HepG2 (cell line): ENCODE data around the gene PSMD2. TPM values are rescaled to one million over a fixed set of nuclear protein-coding genes. Genes with fewer than 3 reads are reported as not detected.

ENCODE experiments used
- AGO2 ChIP-seq: fragments of 200-400 bp; formaldehyde crosslinking; optimal IDR thresholded peaks from 2 replicates; pipeline ENCODE3; 2017; ENCODE audit warnings: mild to moderate bottlenecking, low read depth, low read length, moderate library complexity
- CAMTA2 ChIP-seq: sonication (generic); formaldehyde crosslinking; IDR thresholded peaks from 2 replicates; pipeline ENCODE4 v1.4.0; 2020; ENCODE audit warnings: mild to moderate bottlenecking, missing genetic modification reagents, borderline replicate concordance
- CEBPG ChIP-seq: IDR thresholded peaks from 2 replicates; pipeline ENCODE4 v1.6.1; 2016
- FOXA3 ChIP-seq: IDR thresholded peaks from 2 replicates; pipeline ENCODE4 v1.6.1; 2016; ENCODE audit warnings: missing genetic modification reagents, missing compliant biosample characterization
- HMGXB4 ChIP-seq, 2 experiments: sonication (generic) in 1 of 2; formaldehyde crosslinking in 1 of 2; IDR thresholded peaks; 2 replicates each; pipeline versions ENCODE4 v1.4.0 to v1.6.1; 2018 to 2020; ENCODE audit warnings: missing genetic modification reagents in 2 of 2, borderline replicate concordance in 1 of 2, low read depth in 1 of 2, mild to moderate bottlenecking in 1 of 2, missing biosample characterization in 1 of 2
- KIAA2018 ChIP-seq: sonication (generic); formaldehyde crosslinking; IDR thresholded peaks from 2 replicates; pipeline ENCODE4 v1.5.0; 2020; ENCODE audit warnings: mild to moderate bottlenecking, missing genetic modification reagents, borderline replicate concordance
- PBX3 ChIP-seq: sonication (generic); formaldehyde crosslinking; IDR thresholded peaks from 2 replicates; pipeline ENCODE4 v1.8.1; 2023; ENCODE audit warnings: missing genetic modification reagents, inconsistent platforms, borderline replicate concordance
- SALL1 ChIP-seq: sonication (generic); formaldehyde crosslinking; IDR thresholded peaks from 2 replicates; pipeline ENCODE4 v1.8.0; 2022; ENCODE audit warnings: mild to moderate bottlenecking, missing genetic modification reagents
- SIX4 ChIP-seq: sonication (generic); formaldehyde crosslinking; IDR thresholded peaks from 2 replicates; pipeline ENCODE4 v1.4.0; 2020; ENCODE audit warnings: missing genetic modification reagents
- SMAD1 ChIP-seq: sonication (generic); formaldehyde crosslinking; IDR thresholded peaks from 2 replicates; pipeline ENCODE4 v1.4.0; 2020; ENCODE audit warnings: missing genetic modification reagents, low read depth, mild to moderate bottlenecking, borderline replicate concordance
- ZBTB7A ChIP-seq: sonication (generic); formaldehyde crosslinking; IDR thresholded peaks from 2 replicates; pipeline ENCODE4 v1.8.0; 2022; ENCODE audit warnings: mild to moderate bottlenecking, missing genetic modification reagents
- ZNF274 ChIP-seq: sonication (generic); formaldehyde crosslinking; IDR thresholded peaks from 2 replicates; pipeline ENCODE4 v1.5.1; 2020; ENCODE audit warnings: mild to moderate bottlenecking, missing genetic modification reagents
- ZNF329 ChIP-seq: sonication (generic); formaldehyde crosslinking; IDR thresholded peaks from 2 replicates; pipeline ENCODE4 v1.9.0; 2021; ENCODE audit warnings: low read depth, mild to moderate bottlenecking, missing genetic modification reagents
- ZNF670 ChIP-seq: sonication (generic); formaldehyde crosslinking; IDR thresholded peaks from 2 replicates; pipeline ENCODE4 v1.8.0; 2022; ENCODE audit warnings: mild to moderate bottlenecking, missing genetic modification reagents, borderline replicate concordance
- ZNF782 ChIP-seq: sonication (generic); formaldehyde crosslinking; IDR thresholded peaks from 2 replicates; pipeline ENCODE4 v1.4.0; 2020; ENCODE audit warnings: missing genetic modification reagents, mild to moderate bottlenecking, borderline replicate concordance
- ZNF792 ChIP-seq: IDR thresholded peaks from 2 replicates; pipeline ENCODE4 v1.6.1; 2016
- ZSCAN29 ChIP-seq: sonication (generic); formaldehyde crosslinking; conservative IDR thresholded peaks from 2 replicates; pipeline ENCODE4 v1.4.0; 2020; ENCODE audit warnings: mild to moderate bottlenecking, missing genetic modification reagents
- polyA plus RNA-seq, 8 experiments: library from polyadenylated mRNA; depleted of rRNA in 3 of 8; stranded (reverse) in 7 of 8; unstranded in 1 of 8; fragments of >200 nt; fragmentation: Illumina TruSeq in 4 of 8; extraction: Trizol in 4 of 8; gene quantifications; 2 replicates each; pipeline versions ENCODE4 v1.2.1 to v1.2.3, GENCODE V29; 2011 to 2016; ENCODE audit warnings: low read depth in 4 of 8, missing spikeins in 1 of 8, mixed read lengths in 1 of 8; ENCODE audit not compliant: insufficient read depth in 1 of 8
- total RNA-seq, 5 experiments: library from RNA; depleted of rRNA; stranded (reverse); fragments of >200 nt; fragmentation: Illumina TruSeq; extraction: Trizol; gene quantifications; 2 replicates each; pipeline ENCODE4 v1.2.3, GENCODE V29; 2016; ENCODE audit warnings: low read depth in 1 of 5

The PSMD2 gene
- total and polyA plus RNA-seq, 2 of the 13 experiments (the other 11 are each of a cell fraction or from before 2014, with no cell fraction given), result 125 to 200 TPM

- peak; percentile 79; the same call in 1 of the 2 replicates for TF ChIP-seq ZNF670 (CRISPR knock-in tag)
- TF ChIP-seq CAMTA2 (CRISPR knock-in tag), result peak; percentile 40; the same call in 1 of the 2 replicates
- 0 out of 2 replicates have a peak, but pooled peaks have one; percentile 28 for TF ChIP-seq ZBTB7A (CRISPR knock-in tag)
- peak; percentile 28; the same call in 1 of the 2 replicates for TF ChIP-seq FOXA3 (CRISPR knock-in tag)
- TF ChIP-seq SMAD1 (CRISPR knock-in tag), result peak; percentile 33; the same call in 1 of the 2 replicates
- 0 out of 2 replicates have a peak, but pooled peaks have one; percentile 41 for TF ChIP-seq ZSCAN29 (CRISPR knock-in tag)
- TF ChIP-seq ZNF782, result 0 out of 2 replicates have a peak, but pooled peaks have one; percentile 6
- TF ChIP-seq CEBPG (CRISPR knock-in tag), result peak; percentile 63
- 0 out of 2 replicates have a peak, but pooled peaks have one; percentile 52 for TF ChIP-seq SIX4 (CRISPR knock-in tag)
- TF ChIP-seq SALL1 (CRISPR knock-in tag), result peak; percentile 72
- TF ChIP-seq ZNF329, result 0 out of 2 replicates have a peak, but pooled peaks have one; percentile 4
- no peak for TF ChIP-seq KIAA2018
- TF ChIP-seq ZNF274 (CRISPR knock-in tag), result peak; percentile 81
- TF ChIP-seq PBX3 (CRISPR knock-in tag), result no peak
- peak; percentile 99 for TF ChIP-seq AGO2
- TF ChIP-seq HMGXB4 (CRISPR knock-in tag; IDR thresholded peaks at IDR 0.05; ENCODE audit: borderline replicate concordance in 1 of 2, low read depth in 1 of 2), result peak; percentile 50 to 68; a peak in 3 of 4 replicates
- peak; percentile 30; the same call in 1 of the 2 replicates for TF ChIP-seq ZNF792 (CRISPR knock-in tag)
These were observed 36.9 kb downstream of the PSMD2 start (continued) for GRCh38 chr3:184335661-184336546.
